IPS-20b (cell line): Measurements from ENCODE around the gene SEC22C.
A peak's percentile ranks its signal among the peaks of the same experiment; 100 is the strongest.

Source experiments
- H3K27ac ChIP-seq: one replicate; pipeline ENCODE4 v1.5.1; 2013; ENCODE audit warnings: low read length
- H3K27me3 ChIP-seq: 2 replicates; pipeline ENCODE4 v1.6.1; 2013; ENCODE audit warnings: mild to moderate bottlenecking, low read length, inconsistent platforms; ENCODE audit not compliant: insufficient read depth
- H3K36me3 ChIP-seq: 2 replicates; pipeline ENCODE4 v1.6.1; 2013; ENCODE audit warnings: low read depth, mild to moderate bottlenecking, inconsistent platforms, low read length, moderate library complexity; ENCODE audit not compliant: insufficient read depth
- H3K4me1 ChIP-seq: 2 replicates; pipeline ENCODE4 v1.6.1; 2013; ENCODE audit warnings: mild to moderate bottlenecking, control low read depth, inconsistent platforms, low read length, moderate library complexity; ENCODE audit not compliant: insufficient read depth
- H3K4me3 ChIP-seq: 2 replicates; pipeline ENCODE4 v1.5.1; 2013; ENCODE audit warnings: mild to moderate bottlenecking, low read length, inconsistent platforms
- H3K9ac ChIP-seq: 2 replicates; pipeline ENCODE4 v1.6.1; 2013; ENCODE audit warnings: low read depth, mild to moderate bottlenecking, inconsistent platforms, low read length, moderate library complexity
- H3K9me3 ChIP-seq: 2 replicates; pipeline ENCODE4 v1.6.1; 2013; ENCODE audit warnings: mild to moderate bottlenecking, low read depth, low read length, inconsistent platforms; ENCODE audit not compliant: insufficient read depth

Gene SEC22C

DNA sequence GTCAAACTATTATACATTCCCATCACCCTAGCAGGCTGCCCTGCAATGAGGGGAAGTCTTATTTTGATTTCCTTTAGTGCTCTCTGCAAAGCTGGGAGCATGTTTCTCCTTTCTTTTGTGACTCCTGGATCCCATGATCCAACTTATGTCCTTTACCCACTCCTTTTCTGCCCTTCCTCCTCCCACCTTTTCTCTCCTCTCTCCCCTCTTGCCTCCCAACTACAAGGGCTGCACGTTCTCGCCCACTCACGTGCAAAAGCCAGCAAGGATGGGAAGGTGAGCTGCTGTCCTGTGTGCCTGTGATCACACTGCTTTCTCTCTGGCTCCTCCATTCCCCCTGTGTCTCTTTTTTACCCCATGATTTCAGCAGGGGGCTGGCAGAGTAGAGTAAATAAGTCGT, 73.2 kb downstream of the SEC22C start:
- H3K9me3 ChIP-seq: no peaks in the 10 kb centered on the region
- peaks cover 7% of the 10 kb centered on the region for H3K27me3 ChIP-seq
- H3K4me1 ChIP-seq: peaks cover 9% of the 10 kb centered on the region; the same call in 1 of the 2 replicates
- no peak overlapping the region for H3K27ac ChIP-seq
- H3K9ac ChIP-seq: no peak overlapping the region
- H3K4me3 ChIP-seq: no peak overlapping the region
- no peaks in the 10 kb centered on the region for H3K36me3 ChIP-seq

DNA sequence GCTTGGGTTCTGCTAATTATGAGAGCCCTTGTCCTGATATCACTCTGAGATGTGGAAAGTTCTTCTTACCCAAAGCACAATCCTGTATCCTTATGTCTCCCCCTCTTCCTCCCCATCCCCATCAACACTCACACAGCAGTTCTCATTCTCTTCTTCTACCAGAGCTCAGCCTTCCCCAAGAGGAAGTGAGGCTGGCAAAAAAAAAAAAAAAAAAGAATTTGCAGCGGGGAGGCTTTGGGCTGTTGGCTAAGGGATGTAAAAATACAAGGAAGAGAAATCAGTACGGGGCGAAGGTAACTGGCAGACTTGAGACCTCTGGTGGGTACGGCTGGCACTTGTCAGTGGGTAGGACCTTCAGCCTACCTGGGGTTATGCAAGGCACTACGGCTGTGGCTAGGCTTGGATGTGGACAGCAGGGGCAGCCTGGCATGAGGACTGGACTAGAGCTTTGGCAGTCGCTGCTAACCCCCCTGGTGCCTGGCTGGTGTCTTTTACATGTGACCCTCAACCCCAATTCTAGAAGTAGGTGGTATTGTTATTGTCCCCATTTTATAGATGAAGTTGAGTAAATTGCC, 73.9 kb downstream of the SEC22C start:
- no peaks in the 10 kb centered on the region for H3K9me3 ChIP-seq
- H3K27ac ChIP-seq: no peak overlapping the region
- peaks cover 9% of the 10 kb centered on the region; the same call in 1 of the 2 replicates for H3K4me1 ChIP-seq
- no peak overlapping the region for H3K9ac ChIP-seq
- no peak overlapping the region for H3K4me3 ChIP-seq
- peaks cover 14% of the 10 kb centered on the region for H3K27me3 ChIP-seq
- no peaks in the 10 kb centered on the region for H3K36me3 ChIP-seq

DNA sequence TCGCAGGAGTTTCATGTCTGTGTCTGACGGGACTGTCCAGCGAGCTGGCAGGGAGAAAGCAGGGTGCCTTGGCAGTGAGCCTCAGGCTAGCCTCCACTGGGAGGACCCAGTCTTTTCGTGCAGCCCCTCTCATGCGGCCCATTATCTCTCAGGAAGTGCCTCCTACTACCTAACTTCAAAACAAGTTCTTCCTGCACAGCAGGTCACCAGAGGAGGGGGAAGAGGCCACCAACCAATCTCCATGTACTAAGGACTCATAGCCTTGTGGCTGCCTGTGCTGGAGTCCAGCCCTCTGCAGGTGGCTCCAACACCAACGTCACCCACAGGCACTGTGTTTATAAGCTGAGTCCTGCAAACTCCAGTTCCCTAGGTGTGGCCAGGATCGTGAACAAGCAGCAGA, 74.5 kb downstream of the SEC22C start:
- Histone ChIP-seq H3K9ac (no peak overlapping the region), H3K9me3 (no peaks in the 10 kb centered on the region), H3K27ac (no peak overlapping the region), H3K27me3 (peaks cover 16% of the 10 kb centered on the region), H3K4me1 (peaks cover 9% of the 10 kb centered on the region; the same call in 1 of the 2 replicates), H3K36me3 (no peaks in the 10 kb centered on the region), H3K4me3 (0 out of 2 replicates have a peak overlapping the region, but pooled peaks have one; percentile 7)

DNA sequence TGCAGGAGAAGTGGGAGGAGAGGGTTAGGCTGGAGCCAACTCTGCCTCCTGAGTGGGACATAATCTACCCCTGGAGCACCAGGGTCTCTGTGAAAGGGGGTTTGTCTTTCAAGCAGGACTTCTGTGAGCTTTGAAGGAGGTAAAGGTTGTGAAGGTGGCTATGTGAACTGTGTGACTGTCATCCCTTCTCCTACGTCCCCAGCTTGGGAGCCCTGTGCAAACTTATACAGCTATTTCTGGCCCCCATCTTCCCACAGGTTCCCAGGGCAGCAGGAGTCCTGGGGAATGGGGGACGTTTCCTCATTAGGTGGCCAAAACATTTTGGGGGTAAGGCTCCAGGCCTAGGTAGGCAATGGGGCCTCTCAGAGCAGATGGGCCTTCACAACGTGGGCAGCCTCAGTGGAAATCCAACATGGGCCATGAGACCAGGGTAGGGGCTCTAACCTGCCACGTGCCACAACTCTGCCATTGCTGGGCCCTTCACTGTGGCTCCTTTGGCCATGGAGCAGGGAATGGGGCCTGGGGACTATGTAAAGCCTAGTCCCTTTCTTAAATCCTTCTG, 75.8 kb downstream of the SEC22C start:
- Histone ChIP-seq H3K36me3 (no peaks in the 10 kb centered on the region), H3K9ac (no peak overlapping the region), H3K27ac (no peak overlapping the region), H3K4me1 (peaks cover 9% of the 10 kb centered on the region; the same call in 1 of the 2 replicates), H3K9me3 (no peaks in the 10 kb centered on the region), H3K27me3 (peaks cover 29% of the 10 kb centered on the region), H3K4me3 (no peak overlapping the region)

DNA sequence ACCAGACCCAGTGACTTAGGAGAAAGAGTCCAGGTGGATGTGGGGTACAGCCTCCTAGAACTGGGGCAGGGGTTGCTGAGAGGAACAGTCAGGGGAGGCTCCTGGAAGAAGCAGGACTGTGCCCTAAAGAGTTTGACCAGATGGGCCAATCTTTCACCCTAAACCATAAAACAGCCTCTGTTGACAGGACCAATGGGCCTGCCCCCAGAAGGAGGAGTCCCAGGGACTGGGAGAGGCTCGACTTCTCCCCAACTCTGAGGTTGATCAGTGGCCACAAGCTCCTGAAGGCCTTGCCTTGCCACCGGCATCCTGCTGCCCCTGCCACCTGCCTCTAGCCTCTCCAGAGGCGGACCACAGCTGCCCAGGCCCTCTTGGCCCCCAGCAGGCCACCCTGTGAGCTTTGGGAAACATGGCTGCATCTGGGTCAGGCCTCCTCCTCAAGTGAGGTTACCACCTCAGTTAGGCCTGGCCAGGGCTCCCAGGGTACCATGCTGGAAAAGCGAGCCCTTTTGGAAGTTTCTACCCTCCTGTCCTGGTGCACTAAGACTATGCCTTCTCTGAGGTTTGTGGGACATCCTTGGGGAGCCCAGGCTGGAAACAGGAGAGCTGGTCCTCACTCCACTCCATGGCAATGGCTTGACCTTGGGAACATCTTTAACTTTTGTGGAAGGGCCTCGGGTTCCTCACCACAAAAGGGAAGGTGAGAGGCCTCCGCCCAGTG, 76.5 kb downstream of the SEC22C start:
- Histone ChIP-seq H3K4me1 (peaks cover 9% of the 10 kb centered on the region; the same call in 1 of the 2 replicates), H3K9me3 (no peaks in the 10 kb centered on the region), H3K27ac (no peak overlapping the region), H3K36me3 (no peaks in the 10 kb centered on the region), H3K27me3 (peaks cover 35% of the 10 kb centered on the region), H3K9ac (no peak overlapping the region), H3K4me3 (no peak overlapping the region)

DNA sequence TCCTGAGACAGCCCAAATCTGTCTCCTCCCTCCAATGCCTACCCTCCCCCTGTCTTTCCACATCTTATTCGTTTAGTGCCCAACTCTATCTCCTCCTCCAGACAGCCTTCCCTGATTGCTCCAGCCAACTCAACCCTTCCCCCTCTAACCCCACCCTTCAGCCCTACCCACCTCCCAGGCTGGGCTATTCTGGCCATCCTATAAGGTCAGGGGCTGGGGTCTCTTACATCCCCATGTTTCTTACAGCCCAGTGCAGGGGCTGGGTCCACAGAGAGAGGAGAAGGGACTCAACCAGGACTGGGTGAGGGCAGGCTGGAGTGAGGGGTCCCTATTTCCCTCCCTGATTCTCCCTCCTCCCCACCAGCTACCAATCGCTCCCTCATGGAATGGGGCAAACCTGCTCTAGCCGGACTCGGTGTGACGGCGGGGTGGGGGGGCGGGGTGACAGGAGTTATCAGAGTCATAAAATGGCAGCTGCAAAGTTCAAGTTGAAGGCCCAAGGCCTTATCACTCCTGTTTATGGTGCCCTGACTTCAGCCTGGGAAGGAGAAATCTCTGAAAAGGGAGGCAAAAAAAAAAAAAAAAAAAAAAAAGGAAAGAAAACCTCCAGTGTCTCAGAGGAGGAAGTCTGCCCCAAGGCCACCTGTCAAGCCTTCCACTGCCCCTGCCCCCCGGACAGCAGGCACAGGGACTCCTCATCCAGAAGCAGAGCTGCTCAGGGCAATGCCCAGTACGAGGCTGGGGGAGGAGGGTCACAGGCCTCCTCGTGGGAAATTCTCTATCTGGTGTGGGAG, 77.2 kb downstream of the SEC22C start:
- Histone ChIP-seq H3K9ac (no peak overlapping the region), H3K27ac (no peak overlapping the region), H3K4me1 (peaks cover 9% of the 10 kb centered on the region; the same call in 1 of the 2 replicates), H3K27me3 (peaks cover 43% of the 10 kb centered on the region), H3K9me3 (no peaks in the 10 kb centered on the region), H3K4me3 (no peak overlapping the region), H3K36me3 (no peaks in the 10 kb centered on the region)

DNA sequence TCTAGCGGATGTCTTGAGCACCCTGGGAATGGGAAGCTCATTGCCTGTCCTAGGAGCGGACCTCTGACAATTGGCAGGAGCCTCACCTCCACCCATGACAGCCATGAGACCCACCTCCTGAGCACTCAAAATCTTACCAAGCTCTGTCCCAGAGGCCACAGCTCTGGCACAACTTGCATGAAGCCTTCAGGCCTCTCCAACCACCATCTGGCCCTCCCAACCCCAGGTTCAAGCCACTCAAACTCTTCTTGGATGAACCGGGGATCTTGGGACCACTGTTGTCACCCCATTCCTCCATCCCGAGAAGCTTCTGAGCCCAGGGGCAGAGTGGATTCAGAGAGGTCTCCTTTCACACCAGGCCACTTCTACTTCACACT, 77.8 kb downstream of the SEC22C start:
- Histone ChIP-seq H3K9ac (no peak overlapping the region), H3K9me3 (no peaks in the 10 kb centered on the region), H3K36me3 (no peaks in the 10 kb centered on the region), H3K4me3 (no peak overlapping the region), H3K27ac (no peak overlapping the region), H3K27me3 (peaks cover 49% of the 10 kb centered on the region), H3K4me1 (peaks cover 9% of the 10 kb centered on the region; the same call in 1 of the 2 replicates)

DNA sequence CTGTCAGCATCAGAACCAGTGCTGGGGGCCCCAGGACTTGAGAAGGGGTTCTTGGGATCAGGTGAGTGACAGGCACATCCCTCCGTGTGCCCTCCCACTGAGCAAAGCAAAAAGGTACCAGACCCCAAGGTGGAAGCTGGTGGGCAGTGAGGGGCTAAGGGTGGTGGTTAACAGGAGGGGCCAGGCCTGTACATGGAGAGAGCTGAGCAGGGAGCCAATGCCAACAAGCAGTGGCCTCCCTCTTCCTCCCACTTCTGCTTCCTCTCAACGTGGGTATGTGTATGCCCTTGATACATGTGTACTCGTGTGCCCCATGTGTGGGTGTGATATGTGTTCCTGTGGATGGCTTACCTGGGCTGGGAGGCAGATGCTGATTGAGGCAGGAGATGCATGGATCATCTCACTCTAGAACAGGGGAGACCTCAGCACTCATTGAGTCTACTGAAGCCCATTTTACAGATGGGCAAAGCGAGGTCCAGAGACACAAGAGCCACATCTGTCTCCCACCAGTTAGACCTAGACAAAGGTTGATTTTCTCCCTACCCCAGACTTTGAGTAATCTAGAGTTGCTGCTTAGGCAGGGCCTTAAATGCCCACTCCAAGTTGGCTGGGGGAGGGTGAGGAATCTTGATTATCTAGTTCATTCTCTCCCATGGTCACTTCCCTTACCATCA, 78.4 kb downstream of the SEC22C start:
- Histone ChIP-seq H3K9me3 (no peaks in the 10 kb centered on the region), H3K27me3 (peaks cover 54% of the 10 kb centered on the region), H3K27ac (no peak overlapping the region), H3K36me3 (no peaks in the 10 kb centered on the region), H3K4me1 (peaks cover 9% of the 10 kb centered on the region; the same call in 1 of the 2 replicates), H3K4me3 (peak overlapping the region; percentile 80), H3K9ac (peak overlapping the region; percentile 18; the same call in 1 of the 2 replicates)

DNA sequence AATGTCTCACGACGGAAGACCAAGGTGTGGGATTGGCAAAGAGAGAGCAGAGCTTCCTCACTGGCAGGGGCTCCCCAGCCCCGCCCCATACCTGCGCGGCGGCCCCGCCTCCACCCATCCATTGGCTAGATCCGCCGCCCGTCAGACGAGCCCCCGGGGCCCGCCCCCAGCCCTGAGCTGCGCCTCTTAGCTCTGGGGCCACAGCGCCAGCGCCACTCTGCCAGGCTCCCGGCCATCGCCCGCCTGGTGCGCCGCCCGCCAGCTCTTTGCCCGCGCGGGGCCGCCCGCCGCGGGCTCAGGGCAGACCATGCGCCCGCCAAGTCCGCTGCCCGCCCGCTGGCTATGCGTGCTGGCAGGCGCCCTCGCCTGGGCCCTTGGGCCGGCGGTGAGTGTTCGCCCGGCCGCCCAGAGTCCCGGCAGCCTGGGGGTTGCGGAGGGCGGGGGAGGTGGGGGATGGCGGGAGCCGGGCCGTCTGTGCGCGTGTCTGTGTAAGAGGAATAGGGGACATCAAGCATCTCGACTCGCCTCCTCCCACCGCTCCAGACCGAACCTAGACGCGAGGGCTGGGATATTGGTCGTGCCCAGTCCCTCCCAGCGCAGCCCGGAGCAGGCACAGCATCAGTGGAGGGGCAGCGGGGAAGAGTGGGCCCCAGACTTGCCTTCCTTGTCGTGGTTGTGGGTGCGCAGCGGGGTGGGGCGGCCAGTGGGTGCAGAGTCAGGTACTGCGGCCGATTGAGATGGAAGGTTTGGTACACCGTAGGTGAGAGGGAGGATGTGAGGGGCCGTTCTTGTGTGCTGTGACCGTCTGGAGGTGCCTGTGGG, 79.1 kb downstream of the SEC22C start, which contains the start of gene VIPR1:
Gene VIPR1 (plus strand): TSS at position 215 of the 822 bp plus-strand sequence. CDS start 93 bp downstream, at position 308.
- H3K4me1 ChIP-seq: peaks cover 9% of the 10 kb centered on the region; the same call in 1 of the 2 replicates
- H3K27ac ChIP-seq: no peak within 1 kb of the TSS
- H3K9me3 ChIP-seq: no peaks in the 10 kb centered on the region
- peak within 1 kb of the TSS; percentile 80 for H3K4me3 ChIP-seq
- H3K27me3 ChIP-seq: peaks cover 61% of the 10 kb centered on the region
- no peaks in the 10 kb centered on the region for H3K36me3 ChIP-seq
- H3K9ac ChIP-seq: peak within 1 kb of the TSS; percentile 56; the same call in 1 of the 2 replicates

DNA sequence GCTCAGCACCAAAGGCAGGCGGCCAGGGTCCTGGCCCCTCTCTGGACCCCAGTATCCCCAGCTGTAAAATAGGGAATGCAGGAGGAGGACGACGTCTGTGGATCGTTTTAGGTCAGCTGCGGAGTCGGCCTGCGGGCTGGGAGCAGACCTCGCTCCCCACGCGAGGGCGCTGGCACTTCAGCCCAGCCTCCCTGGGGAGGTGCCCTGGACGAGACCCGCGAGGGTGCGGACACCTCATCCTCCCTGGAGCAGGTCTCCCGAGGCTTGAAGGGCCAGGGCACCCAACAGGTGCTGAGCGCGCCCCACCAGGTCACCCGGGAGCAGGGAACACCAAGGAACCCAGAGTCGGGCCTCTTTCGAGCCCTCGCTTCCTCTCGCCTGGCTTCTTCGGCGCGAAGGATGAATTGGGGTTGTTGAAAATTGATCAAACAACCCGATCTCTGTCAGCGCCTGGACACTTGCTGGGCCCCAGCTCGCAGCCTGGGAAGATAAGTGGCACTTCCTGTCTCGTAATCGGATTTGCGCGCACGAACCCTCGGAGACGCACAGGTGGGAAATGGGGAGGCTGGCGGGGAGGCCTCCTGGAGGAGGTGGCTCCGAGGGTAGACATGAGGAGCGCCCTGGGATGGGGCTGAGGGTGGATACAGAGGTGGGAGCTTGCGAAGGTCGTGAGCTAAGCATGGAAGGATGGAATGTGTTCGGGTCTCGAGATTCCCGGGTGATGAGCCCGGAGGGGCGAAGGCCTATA, 79.9 kb downstream of the SEC22C start:
- Histone ChIP-seq H3K27ac (no peak overlapping the region), H3K4me1 (peaks cover 4% of the 10 kb centered on the region; the same call in 1 of the 2 replicates), H3K27me3 (peaks cover 61% of the 10 kb centered on the region), H3K9me3 (no peaks in the 10 kb centered on the region), H3K36me3 (no peaks in the 10 kb centered on the region), H3K9ac (peak overlapping the region; percentile 56; the same call in 1 of the 2 replicates), H3K4me3 (peak overlapping the region; percentile 80)
